HG03196 (cell line): ENCODE measurements around the gene NXPH3.

Experiments used
- ATAC-seq: cut with Tn5 transposase; IDR thresholded peaks from one replicate; pipeline ENCODE4 v1.9.1; 2021; ENCODE audit not compliant: unreplicated experiment

NXPH3 gene

GRCh38 chr17:49590874-49591273, 15.2 kb downstream of the NXPH3 start:
- no peak for ATAC-seq

- ATAC-seq = no peak
Observed at GRCh38 chr17:49592263-49592662, 16.6 kb downstream of the NXPH3 start.

GRCh38 chr17:49595328-49595727, 19.7 kb downstream of the NXPH3 start:
- ATAC-seq = no peak

- ATAC-seq = no peak
Observed at GRCh38 chr17:49595980-49596379, 20.3 kb downstream of the NXPH3 start.

- ATAC-seq = no peak
Observed at GRCh38 chr17:49596613-49597244, 21.1 kb downstream of the NXPH3 start.

GRCh38 chr17:49597436-49597835, 21.8 kb downstream of the NXPH3 start:
- no peak for ATAC-seq

GRCh38 chr17:49597928-49598655, 22.4 kb downstream of the NXPH3 start:
- no peak for ATAC-seq

- no peak for ATAC-seq
Observed at GRCh38 chr17:49598918-49599317, 23.2 kb downstream of the NXPH3 start.

GRCh38 chr17:49600949-49601348, 25.3 kb downstream of the NXPH3 start:
- ATAC-seq = no peak

- ATAC-seq = no peak
Observed at GRCh38 chr17:49602783-49603182, 27.1 kb downstream of the NXPH3 start.

- no peak for ATAC-seq
Observed at GRCh38 chr17:49603238-49603637, 27.6 kb downstream of the NXPH3 start.

GRCh38 chr17:49603720-49604119, 28.0 kb downstream of the NXPH3 start:
- ATAC-seq = no peak

- no peak for ATAC-seq
Observed at GRCh38 chr17:49604314-49604869, 28.7 kb downstream of the NXPH3 start.

GRCh38 chr17:49610883-49611584, 35.4 kb downstream of the NXPH3 start:
- no peak for ATAC-seq

GRCh38 chr17:49612726-49613125, 37.1 kb downstream of the NXPH3 start:
- no peak for ATAC-seq

GRCh38 chr17:49613182-49613800, 37.6 kb downstream of the NXPH3 start:
- no peak for ATAC-seq

GRCh38 chr17:49616086-49616485, 40.4 kb downstream of the NXPH3 start:
- no peak for ATAC-seq

GRCh38 chr17:49616601-49617131, 41.0 kb downstream of the NXPH3 start:
- no peak for ATAC-seq

- ATAC-seq = no peak
Observed at GRCh38 chr17:49618028-49618611, 42.4 kb downstream of the NXPH3 start.

- ATAC-seq = no peak
Observed at GRCh38 chr17:49621420-49621819, 45.7 kb downstream of the NXPH3 start.
